Renal pelvis (tissue), 12 donors: ENCODE measurements around the gene GTF3C2. TPM values are rescaled to one million over a fixed set of nuclear protein-coding genes. Genes with fewer than 3 reads are reported as not detected.

Source experiments
- DNase-seq: peaks from one replicate; pipeline ENCODE4 v3.0.0-alpha.2; 2013
- long read RNA-seq, 16 experiments: transcript quantifications; one replicate each; lab custom pipeline, GENCODE V29; 2026
- polyA plus RNA-seq, 3 donors: library from polyadenylated mRNA; unstranded; fragments of 120-200 nt; gene quantifications; one replicate each; pipeline ENCODE4 v1.2.1, GENCODE V29; 2013; ENCODE audit not compliant: insufficient read length in 3 of 3

GTF3C2 gene
- 10 to 100 TPM; 69.1 to 80.2 (median 79.8) TPM for polyA plus RNA-seq
- long read RNA-seq, donor 1, partial matches to known transcripts: 0 of 5 reads
- long read RNA-seq, donor 1, other reads (novel, unspliced or antisense): 0 of 5 reads
- long read RNA-seq, donor 2, partial matches to known transcripts: 6 of 10 reads
- long read RNA-seq, donor 2, other reads (novel, unspliced or antisense): 0 of 10 reads
- long read RNA-seq, donor 3, partial matches to known transcripts: 120 of 178 reads
- long read RNA-seq, donor 3, other reads (novel, unspliced or antisense): 56 of 178 reads
- long read RNA-seq, donor 4, transcript GTF3C2-201 (19 exons, 3,882 nt): major isoform, 5 of 13 reads
- long read RNA-seq, donor 4, partial matches to known transcripts: 8 of 13 reads
- long read RNA-seq, donor 4, other reads (novel, unspliced or antisense): 0 of 13 reads
- long read RNA-seq, donor 5, partial matches to known transcripts: 0 of 1 reads
- long read RNA-seq, donor 5, other reads (novel, unspliced or antisense): 0 of 1 reads
- long read RNA-seq, donor 6, partial matches to known transcripts: 0 of 2 reads
- long read RNA-seq, donor 6, other reads (novel, unspliced or antisense): 0 of 2 reads
- long read RNA-seq, donor 7, partial matches to known transcripts: 0 of 8 reads
- long read RNA-seq, donor 7, other reads (novel, unspliced or antisense): 0 of 8 reads
- long read RNA-seq, donor 8: 0 reads
- long read RNA-seq, donor 9, partial matches to known transcripts: 0 of 4 reads
- long read RNA-seq, donor 9, other reads (novel, unspliced or antisense): 0 of 4 reads
- long read RNA-seq, donor 10, partial matches to known transcripts: 6 of 10 reads
- long read RNA-seq, donor 10, other reads (novel, unspliced or antisense): 0 of 10 reads
- long read RNA-seq, donor 11, partial matches to known transcripts: 0 of 2 reads
- long read RNA-seq, donor 11, other reads (novel, unspliced or antisense): 0 of 2 reads
- long read RNA-seq, donor 12, partial matches to known transcripts: 9 of 12 reads
- long read RNA-seq, donor 12, other reads (novel, unspliced or antisense): 0 of 12 reads
- long read RNA-seq, donor 13, partial matches to known transcripts: 0 of 4 reads
- long read RNA-seq, donor 13, other reads (novel, unspliced or antisense): 0 of 4 reads
- long read RNA-seq, donor 14: 0 reads
- long read RNA-seq, donor 15, partial matches to known transcripts: 6 of 9 reads
- long read RNA-seq, donor 15, other reads (novel, unspliced or antisense): 0 of 9 reads
- long read RNA-seq, donor 16, partial matches to known transcripts: 0 of 6 reads
- long read RNA-seq, donor 16, other reads (novel, unspliced or antisense): 0 of 6 reads

GRCh38 chr2:27356382-27357181, at the start of gene GTF3C2:
Gene GTF3C2 (minus strand): TSS chr2:27356764. CDS start chr2:27343554, 13,210 bp downstream.
- DNase-seq: peak; percentile 98

- DNase-seq: no peak
Observed at GRCh38 chr2:27400348-27401135, 44.0 kb upstream of the GTF3C2 start.

- DNase-seq: no peak
Observed at GRCh38 chr2:27398962-27399361, 42.4 kb upstream of the GTF3C2 start.

GRCh38 chr2:27393225-27393624, 36.7 kb upstream of the GTF3C2 start:
- DNase-seq: no peak

- DNase-seq: no peak
Observed at GRCh38 chr2:27390822-27391679, 34.5 kb upstream of the GTF3C2 start.

- no peak for DNase-seq
Observed at GRCh38 chr2:27381577-27382181, 25.1 kb upstream of the GTF3C2 start.

GRCh38 chr2:27380626-27381545, 24.3 kb upstream of the GTF3C2 start, which contains the start of gene ZNF513:
Gene ZNF513 (minus strand): TSS chr2:27380734. CDS start chr2:27380526, 208 bp downstream.
- DNase-seq: peak; percentile 95

GRCh38 chr2:27379836-27380625, 23.5 kb upstream of the GTF3C2 start:
- DNase-seq: peak; percentile 41

GRCh38 chr2:27379383-27379835, 22.8 kb upstream of the GTF3C2 start:
- no peak for DNase-seq

GRCh38 chr2:27378809-27379290, 22.3 kb upstream of the GTF3C2 start:
- DNase-seq: no peak

- DNase-seq: peak; percentile 63
Observed at GRCh38 chr2:27378096-27378808, 21.7 kb upstream of the GTF3C2 start.

GRCh38 chr2:27377618-27378095, 21.1 kb upstream of the GTF3C2 start:
- DNase-seq: no peak

GRCh38 chr2:27376866-27377617, 20.5 kb upstream of the GTF3C2 start:
- DNase-seq: no peak

GRCh38 chr2:27376151-27376865, 19.7 kb upstream of the GTF3C2 start:
- no peak for DNase-seq
